Sigmoid colon (tissue), 4 donors: ENCODE data around the gene DAAM1.

Experiments
- EP300 ChIP-seq, 4 donors: sonication (generic); formaldehyde crosslinking; IDR thresholded peaks; one replicate each; pipeline ENCODE4 v1.6.1; 2017; ENCODE audit warnings: antibody characterized with exemption in 4 of 4
- POLR2A ChIP-seq, 2 donors: fragments of 450-650 bp; IDR thresholded peaks; one replicate each; pipeline ENCODE4 v1.6.1; 2016; ENCODE audit warnings: antibody characterized with exemption in 2 of 2, mild to moderate bottlenecking in 2 of 2, moderate library complexity in 2 of 2
- POLR2AphosphoS5 ChIP-seq, 4 donors: sonication (generic); formaldehyde crosslinking; IDR thresholded peaks; one replicate each; pipeline ENCODE4 v1.6.1; 2017; ENCODE audit warnings: antibody characterized with exemption in 4 of 4
- TF ChIP-seq, protein P1 (sequence below), 4 experiments: fragments of 450-650 bp in 3 of 4; fragments of 200-600 bp in 1 of 4; IDR thresholded peaks; one replicate each; pipeline ENCODE4 v1.5.1; 2016 to 2019; ENCODE audit warnings: antibody characterized with exemption in 4 of 4, mild to moderate bottlenecking in 3 of 4, moderate library complexity in 2 of 4

DNA sequence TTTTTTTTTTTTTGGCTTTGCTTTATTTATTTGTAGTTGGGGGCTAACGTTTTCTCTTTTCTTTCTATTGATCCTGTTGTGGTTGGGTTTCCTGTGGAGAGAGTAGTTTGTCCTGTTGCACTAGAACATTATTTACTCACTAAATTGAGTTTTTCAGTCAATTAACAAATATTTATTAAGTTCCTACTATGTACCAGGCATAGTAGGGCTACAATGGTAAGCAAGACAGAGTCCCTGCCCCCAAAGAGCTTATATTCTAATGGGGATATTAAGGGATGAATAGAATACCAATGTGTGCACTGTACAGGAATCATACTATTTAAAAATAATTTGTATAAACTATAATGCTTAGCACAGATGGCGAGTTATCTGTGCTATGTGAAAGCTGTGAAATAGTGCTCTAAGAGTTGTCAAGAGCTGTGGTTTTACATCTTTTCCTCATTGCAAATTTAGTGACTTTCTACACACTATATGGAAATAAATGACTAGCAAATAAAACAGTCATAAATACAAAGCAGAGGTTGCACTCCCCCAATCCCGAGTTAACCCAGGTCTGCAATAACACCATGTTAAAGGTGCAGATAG, 181.8 kb downstream of the DAAM1 start:
- TF ChIP-seq EP300 (IDR thresholded peaks at IDR 0.05) (no peak), POLR2AphosphoS5 (IDR thresholded peaks at IDR 0.05) (no peak), POLR2A (IDR thresholded peaks at IDR 0.05) (no peak)
- TF ChIP-seq, protein P1, sequence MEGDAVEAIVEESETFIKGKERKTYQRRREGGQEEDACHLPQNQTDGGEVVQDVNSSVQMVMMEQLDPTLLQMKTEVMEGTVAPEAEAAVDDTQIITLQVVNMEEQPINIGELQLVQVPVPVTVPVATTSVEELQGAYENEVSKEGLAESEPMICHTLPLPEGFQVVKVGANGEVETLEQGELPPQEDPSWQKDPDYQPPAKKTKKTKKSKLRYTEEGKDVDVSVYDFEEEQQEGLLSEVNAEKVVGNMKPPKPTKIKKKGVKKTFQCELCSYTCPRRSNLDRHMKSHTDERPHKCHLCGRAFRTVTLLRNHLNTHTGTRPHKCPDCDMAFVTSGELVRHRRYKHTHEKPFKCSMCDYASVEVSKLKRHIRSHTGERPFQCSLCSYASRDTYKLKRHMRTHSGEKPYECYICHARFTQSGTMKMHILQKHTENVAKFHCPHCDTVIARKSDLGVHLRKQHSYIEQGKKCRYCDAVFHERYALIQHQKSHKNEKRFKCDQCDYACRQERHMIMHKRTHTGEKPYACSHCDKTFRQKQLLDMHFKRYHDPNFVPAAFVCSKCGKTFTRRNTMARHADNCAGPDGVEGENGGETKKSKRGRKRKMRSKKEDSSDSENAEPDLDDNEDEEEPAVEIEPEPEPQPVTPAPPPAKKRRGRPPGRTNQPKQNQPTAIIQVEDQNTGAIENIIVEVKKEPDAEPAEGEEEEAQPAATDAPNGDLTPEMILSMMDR (IDR thresholded peaks at IDR 0.05) = no peak
